Measurements from ENCODE around the gene MYNN.

DNA sequence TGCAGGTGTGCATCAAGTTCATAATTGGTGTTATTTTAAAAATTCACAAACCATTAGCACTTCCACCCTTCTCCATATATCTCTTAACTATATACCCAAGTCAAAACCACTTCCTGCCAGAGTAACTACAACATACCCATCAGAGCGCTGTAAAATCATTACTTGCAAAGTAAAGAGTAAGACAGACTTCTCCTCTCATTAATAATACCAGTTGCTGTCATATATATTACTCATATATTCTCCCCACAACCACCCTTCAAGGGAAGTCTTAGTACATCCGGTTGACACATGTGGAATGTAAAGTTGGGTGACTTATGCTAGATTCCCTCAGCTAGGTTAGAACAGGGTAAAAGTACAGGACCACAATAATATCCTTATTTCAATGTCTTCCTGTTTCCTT, 13.9 kb upstream of the MYNN start:
- TF ChIP-seq, protein P1, sequence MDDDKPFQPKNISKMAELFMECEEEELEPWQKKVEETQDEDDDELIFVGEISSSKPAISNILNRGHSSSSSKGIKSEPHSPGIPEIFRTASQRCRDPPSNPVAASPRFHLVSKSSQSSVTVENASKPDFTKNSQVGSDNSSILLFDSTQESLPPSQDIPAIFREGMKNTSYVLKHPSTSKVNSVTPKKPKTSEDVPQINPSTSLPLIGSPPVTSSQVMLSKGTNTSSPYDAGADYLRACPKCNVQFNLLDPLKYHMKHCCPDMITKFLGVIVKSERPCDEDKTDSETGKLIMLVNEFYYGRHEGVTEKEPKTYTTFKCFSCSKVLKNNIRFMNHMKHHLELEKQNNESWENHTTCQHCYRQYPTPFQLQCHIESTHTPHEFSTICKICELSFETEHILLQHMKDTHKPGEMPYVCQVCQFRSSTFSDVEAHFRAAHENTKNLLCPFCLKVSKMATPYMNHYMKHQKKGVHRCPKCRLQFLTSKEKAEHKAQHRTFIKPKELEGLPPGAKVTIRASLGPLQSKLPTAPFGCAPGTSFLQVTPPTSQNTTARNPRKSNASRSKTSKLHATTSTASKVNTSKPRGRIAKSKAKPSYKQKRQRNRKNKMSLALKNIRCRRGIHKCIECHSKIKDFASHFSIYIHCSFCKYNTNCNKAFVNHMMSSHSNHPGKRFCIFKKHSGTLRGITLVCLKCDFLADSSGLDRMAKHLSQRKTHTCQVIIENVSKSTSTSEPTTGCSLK (tag by site-specific recombination; IDR thresholded peaks at IDR 0.05): no peak
- TF ChIP-seq ZNF138 (tag by site-specific recombination; IDR thresholded peaks at IDR 0.05; ENCODE audit: borderline replicate concordance): no peak
- no peak for TF ChIP-seq ZNF416 (tag by site-specific recombination; IDR thresholded peaks at IDR 0.05)
- TF ChIP-seq, protein P2, sequence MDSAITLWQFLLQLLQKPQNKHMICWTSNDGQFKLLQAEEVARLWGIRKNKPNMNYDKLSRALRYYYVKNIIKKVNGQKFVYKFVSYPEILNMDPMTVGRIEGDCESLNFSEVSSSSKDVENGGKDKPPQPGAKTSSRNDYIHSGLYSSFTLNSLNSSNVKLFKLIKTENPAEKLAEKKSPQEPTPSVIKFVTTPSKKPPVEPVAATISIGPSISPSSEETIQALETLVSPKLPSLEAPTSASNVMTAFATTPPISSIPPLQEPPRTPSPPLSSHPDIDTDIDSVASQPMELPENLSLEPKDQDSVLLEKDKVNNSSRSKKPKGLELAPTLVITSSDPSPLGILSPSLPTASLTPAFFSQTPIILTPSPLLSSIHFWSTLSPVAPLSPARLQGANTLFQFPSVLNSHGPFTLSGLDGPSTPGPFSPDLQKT (IDR thresholded peaks at IDR 0.05; ENCODE audit: borderline replicate concordance, low read depth, low read length): no peak
- TF ChIP-seq, protein P3, sequence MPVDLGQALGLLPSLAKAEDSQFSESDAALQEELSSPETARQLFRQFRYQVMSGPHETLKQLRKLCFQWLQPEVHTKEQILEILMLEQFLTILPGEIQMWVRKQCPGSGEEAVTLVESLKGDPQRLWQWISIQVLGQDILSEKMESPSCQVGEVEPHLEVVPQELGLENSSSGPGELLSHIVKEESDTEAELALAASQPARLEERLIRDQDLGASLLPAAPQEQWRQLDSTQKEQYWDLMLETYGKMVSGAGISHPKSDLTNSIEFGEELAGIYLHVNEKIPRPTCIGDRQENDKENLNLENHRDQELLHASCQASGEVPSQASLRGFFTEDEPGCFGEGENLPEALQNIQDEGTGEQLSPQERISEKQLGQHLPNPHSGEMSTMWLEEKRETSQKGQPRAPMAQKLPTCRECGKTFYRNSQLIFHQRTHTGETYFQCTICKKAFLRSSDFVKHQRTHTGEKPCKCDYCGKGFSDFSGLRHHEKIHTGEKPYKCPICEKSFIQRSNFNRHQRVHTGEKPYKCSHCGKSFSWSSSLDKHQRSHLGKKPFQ (tag by site-specific recombination; IDR thresholded peaks at IDR 0.05): no peak
- TF ChIP-seq, protein P4, sequence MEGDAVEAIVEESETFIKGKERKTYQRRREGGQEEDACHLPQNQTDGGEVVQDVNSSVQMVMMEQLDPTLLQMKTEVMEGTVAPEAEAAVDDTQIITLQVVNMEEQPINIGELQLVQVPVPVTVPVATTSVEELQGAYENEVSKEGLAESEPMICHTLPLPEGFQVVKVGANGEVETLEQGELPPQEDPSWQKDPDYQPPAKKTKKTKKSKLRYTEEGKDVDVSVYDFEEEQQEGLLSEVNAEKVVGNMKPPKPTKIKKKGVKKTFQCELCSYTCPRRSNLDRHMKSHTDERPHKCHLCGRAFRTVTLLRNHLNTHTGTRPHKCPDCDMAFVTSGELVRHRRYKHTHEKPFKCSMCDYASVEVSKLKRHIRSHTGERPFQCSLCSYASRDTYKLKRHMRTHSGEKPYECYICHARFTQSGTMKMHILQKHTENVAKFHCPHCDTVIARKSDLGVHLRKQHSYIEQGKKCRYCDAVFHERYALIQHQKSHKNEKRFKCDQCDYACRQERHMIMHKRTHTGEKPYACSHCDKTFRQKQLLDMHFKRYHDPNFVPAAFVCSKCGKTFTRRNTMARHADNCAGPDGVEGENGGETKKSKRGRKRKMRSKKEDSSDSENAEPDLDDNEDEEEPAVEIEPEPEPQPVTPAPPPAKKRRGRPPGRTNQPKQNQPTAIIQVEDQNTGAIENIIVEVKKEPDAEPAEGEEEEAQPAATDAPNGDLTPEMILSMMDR (tag by site-specific recombination; IDR thresholded peaks at IDR 0.05): no peak
- TF ChIP-seq SALL2 (tag by site-specific recombination; IDR thresholded peaks at IDR 0.05; ENCODE audit: borderline replicate concordance): no peak
- TF ChIP-seq, protein P5, sequence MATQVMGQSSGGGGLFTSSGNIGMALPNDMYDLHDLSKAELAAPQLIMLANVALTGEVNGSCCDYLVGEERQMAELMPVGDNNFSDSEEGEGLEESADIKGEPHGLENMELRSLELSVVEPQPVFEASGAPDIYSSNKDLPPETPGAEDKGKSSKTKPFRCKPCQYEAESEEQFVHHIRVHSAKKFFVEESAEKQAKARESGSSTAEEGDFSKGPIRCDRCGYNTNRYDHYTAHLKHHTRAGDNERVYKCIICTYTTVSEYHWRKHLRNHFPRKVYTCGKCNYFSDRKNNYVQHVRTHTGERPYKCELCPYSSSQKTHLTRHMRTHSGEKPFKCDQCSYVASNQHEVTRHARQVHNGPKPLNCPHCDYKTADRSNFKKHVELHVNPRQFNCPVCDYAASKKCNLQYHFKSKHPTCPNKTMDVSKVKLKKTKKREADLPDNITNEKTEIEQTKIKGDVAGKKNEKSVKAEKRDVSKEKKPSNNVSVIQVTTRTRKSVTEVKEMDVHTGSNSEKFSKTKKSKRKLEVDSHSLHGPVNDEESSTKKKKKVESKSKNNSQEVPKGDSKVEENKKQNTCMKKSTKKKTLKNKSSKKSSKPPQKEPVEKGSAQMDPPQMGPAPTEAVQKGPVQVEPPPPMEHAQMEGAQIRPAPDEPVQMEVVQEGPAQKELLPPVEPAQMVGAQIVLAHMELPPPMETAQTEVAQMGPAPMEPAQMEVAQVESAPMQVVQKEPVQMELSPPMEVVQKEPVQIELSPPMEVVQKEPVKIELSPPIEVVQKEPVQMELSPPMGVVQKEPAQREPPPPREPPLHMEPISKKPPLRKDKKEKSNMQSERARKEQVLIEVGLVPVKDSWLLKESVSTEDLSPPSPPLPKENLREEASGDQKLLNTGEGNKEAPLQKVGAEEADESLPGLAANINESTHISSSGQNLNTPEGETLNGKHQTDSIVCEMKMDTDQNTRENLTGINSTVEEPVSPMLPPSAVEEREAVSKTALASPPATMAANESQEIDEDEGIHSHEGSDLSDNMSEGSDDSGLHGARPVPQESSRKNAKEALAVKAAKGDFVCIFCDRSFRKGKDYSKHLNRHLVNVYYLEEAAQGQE (tag by site-specific recombination; IDR thresholded peaks at IDR 0.05): no peak
- TF ChIP-seq ZNF549 (tag by site-specific recombination; IDR thresholded peaks at IDR 0.05): no peak
- no peak for TF ChIP-seq ZBTB21 (tag by site-specific recombination; IDR thresholded peaks at IDR 0.05)
- TF ChIP-seq ZNF585B (tag by site-specific recombination; IDR thresholded peaks at IDR 0.05): no peak
- no peak for TF ChIP-seq MEIS1 (CRISPR knock-in tag; IDR thresholded peaks at IDR 0.05; ENCODE audit: borderline replicate concordance)
